Skeletal muscle tissue (tissue), 4 donors: ENCODE results near the gene FAF2. TPM values are rescaled to one million over a fixed set of nuclear protein-coding genes. Genes with fewer than 3 reads are reported as not detected.
A peak's percentile ranks its signal among the peaks of the same experiment; 100 is the strongest.
"Not testable (repeated sequence)": the region's sequence is repeated elsewhere in the genome, so short reads cannot be mapped to it uniquely, and the experiment has no call there.

ENCODE experiments used
- H3K27ac ChIP-seq: one replicate; pipeline ENCODE4 v1.7.0; 2013; ENCODE audit warnings: mild to moderate bottlenecking, low read depth, low read length, inconsistent platforms
- H3K27me3 ChIP-seq, 3 donors: one replicate each; pipeline ENCODE4 v1.7.0; 2013; ENCODE audit warnings: low read length in 3 of 3; ENCODE audit not compliant: control insufficient read depth in 3 of 3, insufficient read depth in 3 of 3
- H3K36me3 ChIP-seq, 3 donors: one replicate each; pipeline ENCODE4 v1.7.0; 2013; ENCODE audit warnings: low read length in 3 of 3; ENCODE audit not compliant: control insufficient read depth in 3 of 3, insufficient read depth in 3 of 3
- H3K4me1 ChIP-seq, 3 donors: one replicate each; pipeline ENCODE4 v1.7.0; 2013; ENCODE audit warnings: low read length in 3 of 3, mild to moderate bottlenecking in 3 of 3; ENCODE audit not compliant: control insufficient read depth in 3 of 3, insufficient read depth in 3 of 3
- H3K4me3 ChIP-seq, 3 donors: one replicate each; pipeline ENCODE4 v1.7.0; 2013; ENCODE audit warnings: low read length in 3 of 3
- H3K9ac ChIP-seq, 3 donors: one replicate each; pipeline ENCODE4 v1.7.0; 2013; ENCODE audit warnings: low read length in 3 of 3, mild to moderate bottlenecking in 3 of 3, moderate library complexity in 2 of 3, low read depth in 1 of 3
- H3K9me3 ChIP-seq, 3 donors: one replicate each; pipeline ENCODE4 v1.7.0; 2013; ENCODE audit warnings: low read length in 3 of 3; ENCODE audit not compliant: control insufficient read depth in 3 of 3
- total RNA-seq: library from RNA; depleted of rRNA; stranded (reverse); fragments of >200 nt; gene quantifications from one replicate; pipeline ENCODE4 v1.2.3, GENCODE V29; 2014
- donor health status: Osteomylitis.

FAF2 gene
- total RNA-seq: 24.0 TPM

GRCh38 chr5:176447978-176448608, at the start of gene FAF2:
Gene FAF2 (plus strand): TSS chr5:176448385. CDS start chr5:176448408, 23 bp downstream.
- Histone ChIP-seq H3K27me3 (no peaks in the 10 kb centered on the region), H3K4me1 (peaks cover 20 to 23% (median 21%) of the 10 kb centered on the region in 3 donors), H3K36me3 (peaks cover under 1 to 4% (median 2%) of the 10 kb centered on the region in 3 donors), H3K9me3 (no peaks in the 10 kb centered on the region), H3K9ac (peak within 1 kb of the TSS; percentile 93 to 100 (median 99)), H3K27ac (peak within 1 kb of the TSS; percentile 95), H3K4me3 (peak within 1 kb of the TSS; percentile 85 to 100 (median 100))

DNA sequence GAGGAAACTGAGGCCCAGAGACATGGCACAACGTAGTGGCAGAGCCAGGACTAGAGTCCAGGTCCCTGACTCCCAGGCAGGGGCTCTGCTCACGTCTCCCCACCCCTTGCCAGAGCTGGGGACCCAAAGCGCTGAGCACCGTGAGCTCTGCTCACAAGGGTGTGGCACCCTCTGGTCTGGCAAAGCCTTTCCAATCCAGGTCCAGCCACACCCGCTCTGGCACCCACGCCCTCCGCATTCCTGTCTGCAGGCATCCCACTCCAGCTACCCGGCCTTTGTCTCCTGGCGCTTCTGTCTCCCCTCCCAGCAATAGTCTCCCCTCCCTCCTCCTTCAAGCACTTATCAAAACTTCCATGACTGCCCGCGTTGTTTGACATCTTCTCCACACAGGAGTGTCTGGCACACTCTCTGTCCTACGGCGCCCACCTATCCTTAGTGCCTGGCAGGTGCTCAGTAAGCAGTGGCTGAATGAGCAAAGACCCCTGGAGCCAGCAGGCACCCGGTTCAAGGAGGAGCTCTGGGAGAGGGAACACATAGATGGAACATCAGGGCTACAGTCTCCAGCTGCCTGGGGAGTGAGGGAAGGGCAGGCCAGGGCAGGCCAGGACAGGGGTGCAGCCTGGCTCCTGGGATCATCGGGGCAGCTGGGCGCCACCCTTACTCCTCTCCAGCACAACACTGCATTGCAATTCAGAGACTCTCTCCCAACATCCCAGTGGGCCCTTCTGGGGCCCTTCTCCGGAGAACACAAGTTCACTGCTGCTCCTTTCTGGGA, 47.6 kb upstream of the FAF2 start:
- Histone ChIP-seq H3K4me1 (peaks cover 2 to 12% (median 4%) of the 10 kb centered on the region in 3 donors), H3K9ac (no peak overlapping the region), H3K9me3 (no peaks in the 10 kb centered on the region), H3K27ac (no peak overlapping the region), H3K27me3 (no peaks in the 10 kb centered on the region), H3K36me3 (peaks cover 11 to 24% (median 23%) of the 10 kb centered on the region in 3 donors), H3K4me3 (no peak overlapping the region)

GRCh38 chr5:176401281-176402205, 46.6 kb upstream of the FAF2 start:
- no peaks in the 10 kb centered on the region for H3K27me3 ChIP-seq
- H3K4me3 ChIP-seq: no peak overlapping the region
- H3K4me1 ChIP-seq: peaks cover 4 to 7% (median 6%) of the 10 kb centered on the region in 3 donors
- H3K9me3 ChIP-seq: no peaks in the 10 kb centered on the region
- H3K36me3 ChIP-seq: peaks cover 12 to 27% (median 23%) of the 10 kb centered on the region in 3 donors
- H3K9ac ChIP-seq: no peak overlapping the region
- H3K27ac ChIP-seq: no peak overlapping the region

- H3K4me1 ChIP-seq: peaks cover 9 to 20% (median 11%) of the 10 kb centered on the region in 3 donors
- no peaks in the 10 kb centered on the region for H3K9me3 ChIP-seq
- no peak overlapping the region for H3K9ac ChIP-seq
- peaks cover 27 to 36% (median 34%) of the 10 kb centered on the region in 3 donors for H3K36me3 ChIP-seq
- H3K27me3 ChIP-seq: no peaks in the 10 kb centered on the region
- no peak overlapping the region for H3K27ac ChIP-seq
- no peak overlapping the region for H3K4me3 ChIP-seq
These were observed 42.3 kb upstream of the FAF2 start for GRCh38 chr5:176405656-176406435.

DNA sequence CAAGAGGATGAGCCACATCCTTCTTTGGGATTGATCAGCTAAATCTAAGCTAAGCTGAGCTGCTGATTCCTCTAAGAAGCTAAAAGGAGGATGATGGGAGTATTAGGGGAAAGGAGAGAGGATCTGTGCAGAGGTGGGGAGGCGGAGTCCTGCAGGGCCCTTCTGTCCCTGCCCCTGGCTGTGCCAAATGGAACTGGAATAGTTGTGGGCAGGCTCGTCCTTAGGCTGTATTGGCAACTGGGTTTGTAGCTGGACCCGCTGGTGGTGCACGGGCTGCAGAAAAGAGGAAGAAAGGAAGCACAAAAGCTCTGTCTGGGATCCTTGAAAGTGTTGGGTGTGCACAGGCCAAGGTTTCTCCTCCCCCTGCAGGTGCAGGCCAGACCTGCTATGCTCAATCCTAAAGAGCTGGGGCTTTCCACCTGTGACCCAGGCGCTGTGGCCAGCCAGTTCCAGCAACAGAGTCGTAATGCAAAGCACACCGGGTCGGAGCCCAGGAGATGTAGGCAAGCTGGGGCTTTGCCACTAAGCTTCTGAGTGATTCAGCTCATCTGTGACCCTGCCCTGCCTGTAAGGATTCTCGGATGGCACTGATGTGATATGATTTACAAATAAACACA, 41.6 kb upstream of the FAF2 start:
- Histone ChIP-seq H3K27ac (no peak overlapping the region), H3K4me1 (peaks cover 14 to 27% (median 18%) of the 10 kb centered on the region in 3 donors), H3K9me3 (no peaks in the 10 kb centered on the region), H3K9ac (peak overlapping the region in 1 of 3 donors; percentile 8), H3K4me3 (no peak overlapping the region), H3K27me3 (no peaks in the 10 kb centered on the region), H3K36me3 (peaks cover 27 to 36% (median 34%) of the 10 kb centered on the region in 3 donors)

DNA sequence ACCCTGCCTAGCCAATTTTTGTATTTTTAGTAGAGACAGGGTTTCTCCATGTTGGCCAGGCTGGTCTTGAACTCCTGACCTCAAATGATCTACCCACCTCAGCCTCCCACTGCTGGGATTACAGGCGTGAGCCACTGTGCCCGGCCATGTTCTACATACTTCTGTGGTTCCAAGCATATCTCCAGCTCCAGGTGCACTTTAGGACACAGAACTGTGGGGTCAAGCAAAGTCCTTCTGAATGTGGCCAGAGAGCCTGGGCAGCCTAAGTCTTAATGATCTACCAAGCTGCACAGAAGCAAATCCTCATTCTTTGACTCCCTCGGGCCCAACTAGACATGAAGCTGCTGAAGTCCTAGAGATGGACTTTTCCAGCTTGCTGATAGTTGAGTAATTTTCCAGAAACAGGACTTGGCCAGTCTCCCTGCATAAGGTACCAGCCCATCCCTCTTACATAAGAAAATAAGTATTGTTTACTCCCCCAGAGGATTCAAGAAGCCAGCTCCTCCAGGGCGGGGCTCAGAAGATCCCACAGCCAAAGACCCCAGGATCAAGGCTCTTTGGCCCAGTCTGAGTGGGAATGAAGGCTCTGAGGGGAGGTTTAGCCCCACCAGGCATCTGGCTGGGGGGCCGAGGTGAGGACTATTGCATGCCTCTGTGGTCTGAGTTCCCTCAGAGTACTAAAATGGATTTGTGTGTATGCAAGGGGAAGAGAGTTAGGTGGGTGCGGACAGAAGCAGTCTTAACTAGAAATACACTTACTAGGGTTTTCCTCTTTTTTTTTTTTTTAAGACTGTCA, 40.5 kb upstream of the FAF2 start:
- H3K4me3 ChIP-seq: no peak overlapping the region
- H3K27ac ChIP-seq: peak overlapping the region; percentile 41
- peaks cover 31 to 36% (median 36%) of the 10 kb centered on the region in 3 donors for H3K36me3 ChIP-seq
- peaks cover 21 to 34% (median 27%) of the 10 kb centered on the region in 3 donors for H3K4me1 ChIP-seq
- H3K9ac ChIP-seq: peak overlapping the region in 1 of 3 donors; percentile 60
- H3K27me3 ChIP-seq: no peaks in the 10 kb centered on the region
- H3K9me3 ChIP-seq: no peaks in the 10 kb centered on the region

- Histone ChIP-seq H3K9ac (peak overlapping the region in 1 of 3 donors; percentile 60), H3K4me1 (peaks cover 26 to 38% (median 32%) of the 10 kb centered on the region in 3 donors), H3K36me3 (peaks cover 31 to 36% (median 36%) of the 10 kb centered on the region in 3 donors)
- not testable (repeated sequence) for H3K9me3 ChIP-seq, H3K27me3 ChIP-seq, H3K27ac ChIP-seq, H3K4me3 ChIP-seq
These were observed 40.0 kb upstream of the FAF2 start for GRCh38 chr5:176408252-176408573.

DNA sequence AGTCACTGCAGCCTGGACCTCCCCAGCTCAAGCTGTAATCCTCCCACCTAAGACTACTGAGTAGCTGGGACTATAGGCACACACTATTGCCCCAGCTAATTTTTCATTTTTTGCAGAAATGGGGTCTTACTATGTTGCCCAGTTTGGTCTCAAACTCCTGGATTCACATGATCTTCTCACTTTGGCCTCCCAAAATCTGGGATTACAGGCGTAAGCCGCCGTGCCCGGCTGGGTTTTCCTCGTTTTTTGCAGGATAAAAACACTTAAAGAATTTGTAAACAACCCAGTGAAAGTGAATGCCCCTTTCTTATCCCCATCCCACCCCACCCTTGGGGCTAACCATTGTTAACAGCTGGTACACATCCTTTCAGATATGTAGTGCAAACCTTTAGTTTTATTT, 39.6 kb upstream of the FAF2 start:
- Histone ChIP-seq H3K9ac (no peak overlapping the region), H3K4me3 (no peak overlapping the region), H3K27me3 (no peaks in the 10 kb centered on the region), H3K4me1 (peaks cover 30 to 42% (median 36%) of the 10 kb centered on the region in 3 donors), H3K36me3 (peaks cover 31 to 36% (median 36%) of the 10 kb centered on the region in 3 donors), H3K9me3 (no peaks in the 10 kb centered on the region), H3K27ac (no peak overlapping the region)
